ENCODE results near the gene TMEM209.

The TMEM209 gene

DNA sequence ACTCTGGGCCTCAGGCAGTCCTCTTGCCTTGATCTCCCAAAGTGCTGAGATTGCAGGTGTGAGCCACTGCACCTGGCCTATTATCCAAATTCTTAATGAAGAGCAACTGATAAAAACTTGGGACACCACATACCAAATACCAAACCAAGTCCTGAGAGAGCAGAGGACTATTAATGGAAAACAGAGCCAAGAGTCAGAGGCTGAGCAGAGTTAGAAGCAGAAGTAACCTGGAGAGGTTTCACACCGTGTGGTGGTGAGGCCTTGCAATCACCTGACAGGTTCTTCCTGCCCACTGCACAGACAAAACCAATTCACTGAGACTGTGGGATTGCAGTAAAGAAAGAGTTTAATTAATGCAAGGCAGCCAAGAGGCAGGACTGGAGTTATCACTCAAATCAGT is 18.4 kb upstream of the TMEM209 start:
- H3K4me3 ChIP-seq (replicated peaks; ENCODE audit: insufficient read depth, low read length), result no peak overlapping the region
- no peaks in the 10 kb centered on the region for H3K27me3 ChIP-seq (ENCODE audit: insufficient read depth, poor library complexity, severe bottlenecking)
- H3K27ac ChIP-seq (replicated peaks), result no peak overlapping the region
- TF ChIP-seq SPI1 (IDR thresholded peaks at IDR 0.05; ENCODE audit: borderline replicate concordance, low read depth) (no peak), GABPA (IDR thresholded peaks at IDR 0.05; ENCODE audit: low read depth) (no peak), POLR2AphosphoS5 (IDR thresholded peaks at IDR 0.05; ENCODE audit: low read depth) (no peak)
- TF ChIP-seq, protein P1, sequence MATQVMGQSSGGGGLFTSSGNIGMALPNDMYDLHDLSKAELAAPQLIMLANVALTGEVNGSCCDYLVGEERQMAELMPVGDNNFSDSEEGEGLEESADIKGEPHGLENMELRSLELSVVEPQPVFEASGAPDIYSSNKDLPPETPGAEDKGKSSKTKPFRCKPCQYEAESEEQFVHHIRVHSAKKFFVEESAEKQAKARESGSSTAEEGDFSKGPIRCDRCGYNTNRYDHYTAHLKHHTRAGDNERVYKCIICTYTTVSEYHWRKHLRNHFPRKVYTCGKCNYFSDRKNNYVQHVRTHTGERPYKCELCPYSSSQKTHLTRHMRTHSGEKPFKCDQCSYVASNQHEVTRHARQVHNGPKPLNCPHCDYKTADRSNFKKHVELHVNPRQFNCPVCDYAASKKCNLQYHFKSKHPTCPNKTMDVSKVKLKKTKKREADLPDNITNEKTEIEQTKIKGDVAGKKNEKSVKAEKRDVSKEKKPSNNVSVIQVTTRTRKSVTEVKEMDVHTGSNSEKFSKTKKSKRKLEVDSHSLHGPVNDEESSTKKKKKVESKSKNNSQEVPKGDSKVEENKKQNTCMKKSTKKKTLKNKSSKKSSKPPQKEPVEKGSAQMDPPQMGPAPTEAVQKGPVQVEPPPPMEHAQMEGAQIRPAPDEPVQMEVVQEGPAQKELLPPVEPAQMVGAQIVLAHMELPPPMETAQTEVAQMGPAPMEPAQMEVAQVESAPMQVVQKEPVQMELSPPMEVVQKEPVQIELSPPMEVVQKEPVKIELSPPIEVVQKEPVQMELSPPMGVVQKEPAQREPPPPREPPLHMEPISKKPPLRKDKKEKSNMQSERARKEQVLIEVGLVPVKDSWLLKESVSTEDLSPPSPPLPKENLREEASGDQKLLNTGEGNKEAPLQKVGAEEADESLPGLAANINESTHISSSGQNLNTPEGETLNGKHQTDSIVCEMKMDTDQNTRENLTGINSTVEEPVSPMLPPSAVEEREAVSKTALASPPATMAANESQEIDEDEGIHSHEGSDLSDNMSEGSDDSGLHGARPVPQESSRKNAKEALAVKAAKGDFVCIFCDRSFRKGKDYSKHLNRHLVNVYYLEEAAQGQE (IDR thresholded peaks at IDR 0.05; ENCODE audit: insufficient replicate concordance, low read depth), result no peak
- TF ChIP-seq, protein P2, sequence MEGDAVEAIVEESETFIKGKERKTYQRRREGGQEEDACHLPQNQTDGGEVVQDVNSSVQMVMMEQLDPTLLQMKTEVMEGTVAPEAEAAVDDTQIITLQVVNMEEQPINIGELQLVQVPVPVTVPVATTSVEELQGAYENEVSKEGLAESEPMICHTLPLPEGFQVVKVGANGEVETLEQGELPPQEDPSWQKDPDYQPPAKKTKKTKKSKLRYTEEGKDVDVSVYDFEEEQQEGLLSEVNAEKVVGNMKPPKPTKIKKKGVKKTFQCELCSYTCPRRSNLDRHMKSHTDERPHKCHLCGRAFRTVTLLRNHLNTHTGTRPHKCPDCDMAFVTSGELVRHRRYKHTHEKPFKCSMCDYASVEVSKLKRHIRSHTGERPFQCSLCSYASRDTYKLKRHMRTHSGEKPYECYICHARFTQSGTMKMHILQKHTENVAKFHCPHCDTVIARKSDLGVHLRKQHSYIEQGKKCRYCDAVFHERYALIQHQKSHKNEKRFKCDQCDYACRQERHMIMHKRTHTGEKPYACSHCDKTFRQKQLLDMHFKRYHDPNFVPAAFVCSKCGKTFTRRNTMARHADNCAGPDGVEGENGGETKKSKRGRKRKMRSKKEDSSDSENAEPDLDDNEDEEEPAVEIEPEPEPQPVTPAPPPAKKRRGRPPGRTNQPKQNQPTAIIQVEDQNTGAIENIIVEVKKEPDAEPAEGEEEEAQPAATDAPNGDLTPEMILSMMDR (IDR thresholded peaks at IDR 0.05; ENCODE audit: insufficient read depth, low read length), result no peak
- no peak for DNase-seq (ENCODE audit: low read depth in 1 of 2, low spot score in 1 of 2)

DNA sequence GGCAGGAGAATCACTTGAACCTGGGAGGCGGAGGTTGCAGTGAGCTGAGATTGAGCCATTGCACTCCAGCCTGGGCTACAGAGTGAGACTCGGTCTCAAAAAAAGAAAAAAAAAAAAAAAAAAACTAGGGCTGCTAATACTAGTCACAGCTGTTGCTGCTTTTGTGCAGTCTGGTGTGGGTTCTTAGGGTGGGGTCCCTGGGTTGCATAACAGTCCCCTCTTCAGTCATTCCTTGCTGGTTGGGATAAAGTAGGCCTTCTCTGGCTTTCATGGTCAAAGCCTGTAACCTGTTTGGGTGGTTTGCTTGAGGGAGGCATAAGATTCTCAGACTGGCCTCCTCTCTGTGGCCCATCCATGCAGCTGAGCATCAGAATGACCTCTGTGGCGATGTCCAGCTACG is 16.5 kb upstream of the TMEM209 start:
- DNase-seq (ENCODE audit: low read depth in 1 of 2, low spot score in 1 of 2), result no peak
- H3K27ac ChIP-seq (replicated peaks), result no peak overlapping the region
- H3K4me3 ChIP-seq (replicated peaks; ENCODE audit: insufficient read depth, low read length), result no peak overlapping the region
- H3K27me3 ChIP-seq (ENCODE audit: insufficient read depth, poor library complexity, severe bottlenecking), result no peaks in the 10 kb centered on the region
- no peak for TF ChIP-seq SPI1 (IDR thresholded peaks at IDR 0.05; ENCODE audit: borderline replicate concordance, low read depth)
- no peak for TF ChIP-seq GABPA (IDR thresholded peaks at IDR 0.05; ENCODE audit: low read depth)
- TF ChIP-seq POLR2AphosphoS5 (IDR thresholded peaks at IDR 0.05; ENCODE audit: low read depth), result no peak
- TF ChIP-seq, protein P1 (IDR thresholded peaks at IDR 0.05; ENCODE audit: insufficient replicate concordance, low read depth), result no peak
- TF ChIP-seq, protein P2 (IDR thresholded peaks at IDR 0.05; ENCODE audit: insufficient read depth, low read length), result no peak

DNA sequence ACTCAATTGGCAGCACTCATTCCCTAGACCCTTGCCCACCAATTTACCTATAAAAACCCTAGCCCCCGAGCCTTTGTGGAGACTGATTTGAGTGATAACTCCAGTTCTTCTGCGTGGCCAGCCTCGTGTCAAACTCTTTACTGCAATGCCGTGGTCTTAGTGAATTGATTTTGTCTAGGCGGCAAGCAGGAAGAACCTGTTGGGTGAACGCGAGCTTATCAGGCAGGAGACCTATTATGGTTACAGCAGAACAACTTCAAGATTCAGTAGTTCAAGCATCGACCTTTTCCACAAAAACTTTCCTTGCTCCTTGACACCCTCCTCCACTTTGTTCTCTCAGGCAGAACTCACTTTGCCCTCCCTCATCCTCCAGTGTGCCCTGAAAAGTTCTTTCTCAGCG is 14.7 kb upstream of the TMEM209 start:
- Histone ChIP-seq H3K27me3 (ENCODE audit: insufficient read depth, poor library complexity, severe bottlenecking) (no peaks in the 10 kb centered on the region), H3K27ac (replicated peaks) (no peak overlapping the region), H3K4me3 (replicated peaks; ENCODE audit: insufficient read depth, low read length) (no peak overlapping the region)
- DNase-seq (ENCODE audit: low read depth in 1 of 2, low spot score in 1 of 2), result no peak
- TF ChIP-seq GABPA (IDR thresholded peaks at IDR 0.05; ENCODE audit: low read depth) (no peak), POLR2AphosphoS5 (IDR thresholded peaks at IDR 0.05; ENCODE audit: low read depth) (no peak), SPI1 (IDR thresholded peaks at IDR 0.05; ENCODE audit: borderline replicate concordance, low read depth) (no peak)
- TF ChIP-seq, protein P2 (IDR thresholded peaks at IDR 0.05; ENCODE audit: insufficient read depth, low read length), result no peak
- TF ChIP-seq, protein P1 (IDR thresholded peaks at IDR 0.05; ENCODE audit: insufficient replicate concordance, low read depth), result no peak

All from HL-60 (cell line).